HG02870 (cell line): ENCODE results near the gene NCKAP1.
A peak's percentile ranks its signal among the peaks of the same experiment; 100 is the strongest.
"Not testable (repeated sequence)": the region's sequence is repeated elsewhere in the genome, so short reads cannot be mapped to it uniquely, and the experiment has no call there.

ENCODE experiments used
- ATAC-seq: cut with Tn5 transposase; IDR thresholded peaks from one replicate; pipeline ENCODE4 v1.9.1; 2021; ENCODE audit warnings: mild to moderate bottlenecking, moderate library complexity; ENCODE audit not compliant: unreplicated experiment

The NCKAP1 gene

GRCh38 chr2:183001948-183002347 is 36.3 kb downstream of the NCKAP1 start:
- ATAC-seq = no peak

- no peak for ATAC-seq
These were observed 37.4 kb downstream of the NCKAP1 start for GRCh38 chr2:183000846-183001245.

- no peak for ATAC-seq
These were observed 38.8 kb downstream of the NCKAP1 start for GRCh38 chr2:182999348-183000028.

- ATAC-seq = no peak
These were observed 43.9 kb downstream of the NCKAP1 start for GRCh38 chr2:182994228-182994912.

GRCh38 chr2:182982941-182983340 is 55.3 kb downstream of the NCKAP1 start:
- ATAC-seq = no peak

GRCh38 chr2:182981475-182981874 is 56.8 kb downstream of the NCKAP1 start:
- ATAC-seq = not testable (repeated sequence)

- ATAC-seq = no peak
These were observed 57.6 kb downstream of the NCKAP1 start for GRCh38 chr2:182980652-182981051.

- ATAC-seq = peak; percentile 73
These were observed 58.1 kb downstream of the NCKAP1 start for GRCh38 chr2:182980115-182980514.

- no peak for ATAC-seq
These were observed 60.8 kb downstream of the NCKAP1 start for GRCh38 chr2:182977463-182977862.

GRCh38 chr2:182973441-182974352 is 64.6 kb downstream of the NCKAP1 start:
- no peak for ATAC-seq

- no peak for ATAC-seq
These were observed 65.7 kb downstream of the NCKAP1 start for GRCh38 chr2:182972548-182972942.

GRCh38 chr2:182971820-182972547 is 66.3 kb downstream of the NCKAP1 start:
- no peak for ATAC-seq

- ATAC-seq = no peak
These were observed 67.8 kb downstream of the NCKAP1 start for GRCh38 chr2:182970486-182970885.

GRCh38 chr2:182968493-182968892 is 69.8 kb downstream of the NCKAP1 start:
- no peak for ATAC-seq

- ATAC-seq = not testable (repeated sequence)
These were observed 71.9 kb downstream of the NCKAP1 start for GRCh38 chr2:182966356-182966755.

GRCh38 chr2:182962641-182963040 is 75.6 kb downstream of the NCKAP1 start:
- ATAC-seq = no peak

GRCh38 chr2:182960869-182961268 is 77.4 kb downstream of the NCKAP1 start:
- ATAC-seq = not testable (repeated sequence)

GRCh38 chr2:182954789-182955188 is 83.5 kb downstream of the NCKAP1 start:
- ATAC-seq = no peak

GRCh38 chr2:182952741-182953450 is 85.4 kb downstream of the NCKAP1 start:
- no peak for ATAC-seq
